ENCODE results near the gene EAF1. TPM values are rescaled to one million over a fixed set of nuclear protein-coding genes. Genes with fewer than 3 reads are reported as not detected.
"Not testable (repeated sequence)": the region's sequence is repeated elsewhere in the genome, so short reads cannot be mapped to it uniquely, and the experiment has no call there.

EAF1 gene
- total RNA-seq, 3 donors from 2014 or later, result 15.6 to 23.4 (median 21.3) TPM

- intact Hi-C loops (cut with DNase I, micrococcal nuclease), result no loop called here
- ATAC-seq, result peak; percentile 55
- Histone ChIP-seq H3K9me3 (peaks cover 3% of the 10 kb centered on the region), H3K36me3 (ENCODE audit: low read depth) (no peaks in the 10 kb centered on the region), H3K4me1 (ENCODE audit: low read depth) (no peaks in the 10 kb centered on the region), H3K4me3 (no peak overlapping the region)
- no peak for TF ChIP-seq CTCF (IDR thresholded peaks at IDR 0.05)
- no peak for DNase-seq
Measured at GRCh38 chr3:15384510-15385237, 42.7 kb upstream of the EAF1 start.

GRCh38 chr3:15385238-15385695, 42.1 kb upstream of the EAF1 start:
- DNase-seq; H3K4me1 ChIP-seq (ENCODE audit: low read depth); intact Hi-C loops (cut with DNase I, micrococcal nuclease); ATAC-seq; H3K36me3 ChIP-seq (ENCODE audit: low read depth); H3K4me3 ChIP-seq; H3K9me3 ChIP-seq: not testable (repeated sequence)

- intact Hi-C loops (cut with DNase I, micrococcal nuclease), result no loop called here
- DNase-seq (peak in 1 of 3 donors; percentile 22), ATAC-seq (no peak)
- no peaks in the 10 kb centered on the region for H3K4me1 ChIP-seq (ENCODE audit: low read depth)
- no peak for TF ChIP-seq CTCF (IDR thresholded peaks at IDR 0.05)
- H3K4me3 ChIP-seq, result no peak overlapping the region
- H3K9me3 ChIP-seq, result peaks cover 3% of the 10 kb centered on the region
- no peaks in the 10 kb centered on the region for H3K36me3 ChIP-seq (ENCODE audit: low read depth)
Measured at GRCh38 chr3:15385901-15386653, 41.3 kb upstream of the EAF1 start.

- DNase-seq; intact Hi-C loops (cut with DNase I, micrococcal nuclease); H3K4me1 ChIP-seq (ENCODE audit: low read depth); H3K9me3 ChIP-seq; H3K36me3 ChIP-seq (ENCODE audit: low read depth); ATAC-seq; H3K4me3 ChIP-seq: not testable (repeated sequence)
Measured at GRCh38 chr3:15386654-15386955, 40.8 kb upstream of the EAF1 start.

- DNase-seq, result no peak
- H3K9me3 ChIP-seq, result peaks cover 3% of the 10 kb centered on the region
- no peak for ATAC-seq
- H3K36me3 ChIP-seq (ENCODE audit: low read depth), result no peaks in the 10 kb centered on the region
- H3K4me1 ChIP-seq (ENCODE audit: low read depth), result no peaks in the 10 kb centered on the region
- TF ChIP-seq CTCF (IDR thresholded peaks at IDR 0.05), result no peak
- H3K4me3 ChIP-seq, result no peak overlapping the region
- intact Hi-C loops (cut with DNase I, micrococcal nuclease), result no loop called here
Measured at GRCh38 chr3:15387171-15387581, 40.2 kb upstream of the EAF1 start.

GRCh38 chr3:15387735-15388134, 39.7 kb upstream of the EAF1 start:
- no peak for DNase-seq
- no peak overlapping the region for H3K4me3 ChIP-seq
- intact Hi-C loops (cut with DNase I, micrococcal nuclease), result no loop called here
- H3K36me3 ChIP-seq (ENCODE audit: low read depth), result no peaks in the 10 kb centered on the region
- ATAC-seq, result no peak
- peaks cover 3% of the 10 kb centered on the region for H3K9me3 ChIP-seq
- no peaks in the 10 kb centered on the region for H3K4me1 ChIP-seq (ENCODE audit: low read depth)
- no peak for TF ChIP-seq CTCF (IDR thresholded peaks at IDR 0.05)

GRCh38 chr3:15388335-15388734, 39.1 kb upstream of the EAF1 start:
- H3K9me3 ChIP-seq; H3K36me3 ChIP-seq (ENCODE audit: low read depth); intact Hi-C loops (cut with DNase I, micrococcal nuclease); H3K4me1 ChIP-seq (ENCODE audit: low read depth); ATAC-seq; H3K4me3 ChIP-seq; DNase-seq: not testable (repeated sequence)

All from mucosa of descending colon (tissue), 3 donors.